Omental fat pad (tissue), 4 donors: Measurements from ENCODE around the gene PDE4DIP. TPM values are rescaled to one million over a fixed set of nuclear protein-coding genes. Genes with fewer than 3 reads are reported as not detected.
"Not testable (repeated sequence)": the region's sequence is repeated elsewhere in the genome, so short reads cannot be mapped to it uniquely, and the experiment has no call there.

Experiments
- ATAC-seq: fragments of 150-250 bp; one replicate; pipeline ENCODE4 v1.9.1; 2016; ENCODE audit warnings: mild to moderate bottlenecking, moderate library complexity; ENCODE audit not compliant: low FRiP score
- DNase-seq: peaks from one replicate; pipeline ENCODE4 v3.0.0-alpha.2; 2019; ENCODE audit warnings: low spot score
- small RNA-seq: library from RNA; depleted of rRNA; stranded (forward); fragments of <200 nt; gene quantifications from one replicate; pipeline ENCODE3, GENCODE V24; 2016
- total RNA-seq, 4 donors: library from RNA; depleted of rRNA; stranded (reverse); fragments of >200 nt; gene quantifications; one replicate each; pipeline ENCODE4 v1.1.0, GENCODE V29; 2016

Gene PDE4DIP
- total RNA-seq, 4 donors from 2014 or later: 54.1 to 83.5 (median 59.1) TPM

DNA sequence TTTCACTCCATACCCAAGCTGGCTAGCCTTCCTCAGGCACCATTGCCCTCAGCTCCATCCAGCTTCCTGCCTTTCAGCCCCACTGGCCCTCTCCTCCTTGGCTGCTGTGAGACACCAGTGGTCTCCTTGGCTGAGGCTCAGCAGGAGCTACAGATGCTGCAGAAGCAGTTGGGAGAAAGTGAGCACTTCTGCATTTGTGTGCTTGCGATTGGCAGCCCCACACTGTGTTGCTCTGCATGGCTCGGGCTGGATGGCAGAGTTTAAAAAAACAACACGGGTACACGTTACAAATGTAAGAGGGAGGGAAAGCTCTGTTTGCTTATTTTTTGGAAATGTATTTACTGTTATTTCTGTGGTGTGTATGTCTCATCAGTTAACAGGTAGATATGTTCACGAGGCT lies 168.4 kb downstream of the PDE4DIP start:
- not testable (repeated sequence) for ATAC-seq, DNase-seq

DNA sequence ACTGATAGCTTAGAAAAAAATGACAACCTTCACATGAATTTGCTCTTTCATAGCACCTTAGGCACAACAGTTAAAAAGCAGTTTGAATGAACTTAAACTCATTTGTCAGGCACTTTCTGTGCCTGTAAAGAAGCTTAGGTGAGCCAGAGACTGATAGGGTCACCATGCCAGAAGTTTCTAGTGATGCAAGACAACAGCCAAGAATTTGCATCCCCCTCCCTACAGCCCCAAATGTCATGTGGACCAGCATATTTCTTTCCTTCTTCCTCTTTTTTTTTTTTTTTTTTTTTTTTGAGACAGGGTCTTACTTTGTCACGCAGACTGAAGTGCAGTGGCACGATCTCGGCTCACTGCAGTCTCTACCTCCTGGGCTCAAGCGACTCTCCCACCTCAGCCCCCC lies 169.3 kb downstream of the PDE4DIP start:
- not testable (repeated sequence) for DNase-seq, ATAC-seq

DNA sequence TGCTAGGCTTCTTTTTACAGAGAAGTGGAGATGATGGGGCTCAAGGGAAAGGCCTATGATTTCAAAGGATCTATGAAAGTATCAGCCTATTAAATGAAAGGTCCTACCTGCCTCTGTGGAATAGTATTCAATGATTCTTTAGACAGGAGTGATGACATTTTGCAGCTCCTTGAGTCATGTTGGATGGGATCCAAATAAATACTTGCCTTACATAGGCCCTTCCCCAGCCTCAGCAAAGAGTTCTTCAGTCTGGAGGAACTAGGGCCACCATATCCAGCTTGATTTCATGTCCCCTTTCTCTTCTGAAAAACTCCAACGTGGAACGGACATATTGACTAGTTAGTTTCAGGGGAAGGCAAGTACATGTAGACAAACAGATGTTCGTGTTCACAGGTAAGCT lies 171.3 kb downstream of the PDE4DIP start:
- ATAC-seq: not testable (repeated sequence)

DNA sequence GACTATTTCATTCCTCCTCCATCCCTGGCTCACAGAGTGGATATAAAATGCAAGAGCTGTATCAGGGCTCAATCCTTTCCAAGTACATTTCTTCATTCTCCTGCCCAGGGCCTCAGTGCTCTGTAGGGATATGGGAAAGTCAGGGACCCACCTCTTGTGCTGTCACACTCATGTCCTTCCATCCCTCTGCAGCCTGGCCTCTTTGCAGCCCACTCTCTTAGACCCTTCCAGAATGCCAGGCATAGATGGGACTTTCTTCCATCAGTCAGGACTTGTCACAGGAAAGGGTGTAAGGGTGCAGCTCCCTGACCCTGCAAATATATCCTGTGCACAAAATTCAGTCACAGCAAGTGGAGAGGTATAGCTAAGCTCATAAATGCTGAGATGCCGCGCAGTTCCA lies 172.4 kb downstream of the PDE4DIP start:
- ATAC-seq, DNase-seq: not testable (repeated sequence)

More for the DNA sequence above, 171.3 kb downstream of the PDE4DIP start:
- DNase-seq: not testable (repeated sequence)

DNA sequence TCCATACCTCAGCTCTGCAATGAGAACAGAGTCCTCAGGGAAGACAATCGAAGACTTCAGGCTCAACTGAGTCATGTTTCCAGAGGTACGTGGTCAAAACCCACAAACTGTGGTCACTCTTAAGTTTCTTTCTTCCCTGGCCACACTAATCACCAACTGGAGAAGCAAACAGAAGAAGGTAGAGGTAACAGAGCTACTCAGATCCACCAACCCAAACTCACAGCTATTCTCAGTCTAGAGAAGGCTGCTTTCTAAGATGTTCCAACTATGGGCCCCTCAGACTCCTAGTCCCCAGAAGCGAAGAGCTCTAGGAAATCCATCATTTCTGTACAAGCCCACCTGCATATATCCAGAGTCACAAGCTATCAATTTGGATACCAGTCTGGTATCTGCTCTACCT lies 174.3 kb downstream of the PDE4DIP start:
- DNase-seq: not testable (repeated sequence)

DNA sequence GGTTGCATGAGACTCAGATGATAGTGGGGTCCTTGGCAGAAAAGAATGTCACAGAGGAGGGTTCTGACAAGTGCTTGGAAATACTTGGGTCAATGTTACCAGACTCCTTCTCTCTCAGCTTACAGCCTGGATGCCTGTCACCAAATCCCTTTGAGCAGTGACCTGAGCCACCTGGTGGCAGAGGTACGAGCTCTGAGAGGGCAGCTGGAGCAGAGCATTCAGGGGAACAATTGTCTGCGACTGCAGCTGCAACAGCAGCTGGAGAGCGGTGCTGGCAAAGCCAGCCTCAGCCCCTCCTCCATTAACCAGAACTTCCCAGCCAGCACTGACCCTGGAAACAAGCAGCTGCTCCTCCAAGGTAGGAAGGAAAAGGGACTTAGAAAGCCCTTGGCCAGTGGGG lies 180.1 kb downstream of the PDE4DIP start:
- DNase-seq, ATAC-seq: not testable (repeated sequence)

More for the DNA sequence above, 174.3 kb downstream of the PDE4DIP start:
- not testable (repeated sequence) for ATAC-seq

DNA sequence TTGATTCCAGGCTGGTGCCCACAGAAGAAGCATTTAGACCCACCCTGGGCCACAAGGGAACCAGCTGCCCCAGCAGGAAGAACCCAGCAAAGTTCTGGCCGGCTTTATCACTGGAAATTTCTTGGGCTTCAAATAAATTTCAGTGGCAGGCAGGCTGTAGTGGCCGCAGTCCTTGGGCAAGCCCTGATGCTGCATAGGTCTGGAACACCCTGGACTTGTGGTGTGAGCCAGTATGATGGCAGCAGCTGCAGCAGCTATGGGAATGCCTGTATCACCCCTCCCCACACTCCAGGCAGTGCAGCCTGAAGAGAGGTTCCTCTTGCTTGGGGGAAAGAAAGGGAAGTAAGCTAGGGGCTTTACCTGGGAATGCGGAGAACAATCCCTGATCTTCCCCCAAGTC lies 189.7 kb downstream of the PDE4DIP start:
- ATAC-seq, DNase-seq: not testable (repeated sequence)

DNA sequence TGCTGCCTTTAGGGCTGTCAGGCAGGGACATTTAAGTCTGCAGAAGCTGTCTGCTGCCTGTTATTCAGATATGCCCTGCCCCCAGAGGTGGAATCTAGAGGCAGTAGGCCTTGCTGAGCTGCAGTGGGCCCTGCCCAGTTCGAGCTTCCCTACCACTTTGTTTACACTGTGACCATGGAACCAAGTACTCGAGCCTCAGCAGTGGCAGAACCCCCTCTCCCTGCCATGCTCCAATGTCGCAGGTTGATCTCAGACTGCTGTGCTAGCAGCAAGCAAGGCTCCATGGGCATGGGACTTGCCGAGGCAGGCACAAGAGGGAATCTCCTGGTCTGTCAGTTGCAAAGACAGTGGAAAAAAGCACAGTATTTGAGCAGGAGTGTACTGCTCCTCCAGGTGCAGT lies 198.8 kb downstream of the PDE4DIP start:
- not testable (repeated sequence) for DNase-seq, ATAC-seq

DNA sequence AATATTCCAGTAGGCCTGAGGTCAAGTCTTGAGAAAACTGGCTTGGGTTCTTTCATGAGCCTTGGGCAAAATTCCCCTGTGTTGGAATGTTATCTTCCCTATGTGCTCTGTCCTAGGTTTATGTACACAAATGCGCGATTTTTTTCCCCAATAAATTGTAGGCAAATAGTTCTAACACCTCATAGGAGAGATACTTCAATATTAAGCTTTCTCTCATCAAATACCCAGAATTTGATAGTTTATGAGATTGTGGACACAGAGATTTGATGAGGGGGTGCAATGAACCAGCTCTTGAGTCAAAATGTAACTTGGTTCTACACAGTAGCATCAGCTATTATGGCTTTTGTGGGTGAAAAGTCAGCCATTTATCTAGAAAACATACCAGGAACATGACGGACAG lies 220.4 kb downstream of the PDE4DIP start:
- not testable (repeated sequence) for DNase-seq, ATAC-seq

DNA sequence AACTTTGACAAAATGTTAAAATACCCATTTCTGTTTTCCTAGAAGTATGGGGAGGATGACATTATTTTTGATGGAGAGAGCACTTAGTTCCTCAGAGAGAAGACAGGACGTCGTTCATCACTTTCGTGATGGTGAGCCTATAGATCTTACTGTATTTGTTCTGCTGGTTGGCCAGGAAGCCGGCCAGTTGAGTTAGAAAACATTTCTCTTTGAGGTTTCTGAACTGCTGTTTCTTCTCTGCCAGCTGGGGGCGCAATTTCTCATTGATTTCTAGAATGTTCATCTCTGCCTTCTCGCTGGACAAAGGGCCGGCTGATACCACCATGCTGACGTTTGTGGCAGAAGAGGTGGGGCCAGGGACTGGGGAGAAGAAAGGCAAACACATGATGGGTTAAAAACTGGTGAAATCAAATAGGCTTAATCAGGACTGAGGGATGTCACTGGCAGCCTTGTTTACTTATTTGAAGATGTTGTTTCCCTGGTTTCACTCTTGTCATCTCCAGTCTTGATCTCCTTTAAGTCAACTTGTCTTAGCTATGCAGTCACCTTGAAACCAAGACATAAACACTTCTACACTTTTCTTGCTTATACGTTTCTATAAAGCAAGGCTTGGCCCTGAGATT lies 231.4 kb downstream of the PDE4DIP start:
- DNase-seq, ATAC-seq: not testable (repeated sequence)

Small RNA genes within 50 kb of the gene (small RNA-seq; reads per million reads assigned to genes)
- gene RN7SKP88: not detected
- not detected for gene RNU2-38P

Other genes with a start within 250 kb of the PDE4DIP start
- gene NBPF14, start 248.4 kb upstream of the PDE4DIP start, total RNA-seq: 10 to 100 TPM; 21.9 to 44.5 (median 34.9) TPM
- gene NUDT4B, start 95.7 kb upstream of the PDE4DIP start, total RNA-seq: 10 to 100 TPM; 25.1 to 45.4 (median 33.6) TPM